ENCODE measurements around the gene MSTN.
A peak's percentile ranks its signal among the peaks of the same experiment; 100 is the strongest.
"Not testable (repeated sequence)": the region's sequence is repeated elsewhere in the genome, so short reads cannot be mapped to it uniquely, and the experiment has no call there.

Gene MSTN

GRCh38 chr2:190052307-190052706 lies 10.2 kb downstream of the MSTN start:
- DNase-seq (ENCODE audit: low read depth): no peak
- no peak overlapping the region for H3K4me3 ChIP-seq (ENCODE audit: low read length)
- no peak for TF ChIP-seq CTCF (conservative IDR thresholded peaks at IDR 0.05; ENCODE audit: low read length)

DNA sequence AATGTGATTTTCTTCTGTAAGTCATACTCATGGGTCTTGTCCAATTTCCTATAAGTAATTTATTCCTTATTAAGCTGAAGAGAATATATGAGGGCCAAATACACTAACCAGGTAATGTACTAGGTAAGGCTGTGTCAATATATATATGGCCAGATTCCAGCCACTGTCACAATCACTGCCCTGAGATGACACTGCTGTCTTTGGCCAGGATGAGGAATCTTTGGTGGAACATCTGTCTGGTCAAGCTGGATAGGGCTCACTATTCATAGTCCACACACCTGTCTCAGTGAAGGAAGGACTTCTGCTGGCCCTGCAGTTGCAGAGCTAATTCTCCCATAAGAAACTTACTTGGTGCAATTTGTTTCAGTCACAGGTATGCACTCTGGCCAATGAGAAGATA lies 11.3 kb downstream of the MSTN start:
- TF ChIP-seq CTCF (conservative IDR thresholded peaks at IDR 0.05; ENCODE audit: low read length): no peak
- DNase-seq (ENCODE audit: low read depth): no peak
- no peak overlapping the region for H3K4me3 ChIP-seq (ENCODE audit: low read length)

GRCh38 chr2:190050001-190050400 lies 12.5 kb downstream of the MSTN start:
- no peak for DNase-seq (ENCODE audit: low read depth)
- no peak overlapping the region for H3K4me3 ChIP-seq (ENCODE audit: low read length)
- no peak for TF ChIP-seq CTCF (conservative IDR thresholded peaks at IDR 0.05; ENCODE audit: low read length)

DNA sequence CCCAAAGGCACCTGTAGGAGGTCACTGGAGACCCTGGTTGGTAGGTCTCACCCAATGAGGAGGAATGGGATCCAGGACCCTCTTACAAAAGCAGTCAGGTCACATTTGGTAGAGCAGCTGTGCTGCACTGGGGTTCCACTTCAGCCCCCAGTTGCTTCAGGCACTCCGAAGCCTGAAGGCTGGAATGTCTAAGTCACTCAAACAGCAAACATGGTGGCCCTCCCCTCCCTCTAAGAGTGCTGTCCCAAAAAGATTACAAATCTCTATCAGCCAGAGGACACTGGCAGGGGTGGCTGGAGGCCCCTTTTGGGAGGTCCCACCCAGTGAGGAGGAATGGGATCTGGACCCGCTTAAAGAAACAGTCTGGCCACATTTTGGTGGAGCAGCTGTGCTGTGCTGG lies 17.7 kb downstream of the MSTN start:
- TF ChIP-seq CTCF (conservative IDR thresholded peaks at IDR 0.05; ENCODE audit: low read length): no peak
- DNase-seq (ENCODE audit: low read depth): no peak
- H3K4me3 ChIP-seq (ENCODE audit: low read length): no peak overlapping the region

GRCh38 chr2:190043441-190043840 lies 19.1 kb downstream of the MSTN start:
- no peak overlapping the region for H3K4me3 ChIP-seq (ENCODE audit: low read length)
- DNase-seq (ENCODE audit: low read depth): peak; percentile 36
- TF ChIP-seq CTCF (conservative IDR thresholded peaks at IDR 0.05; ENCODE audit: low read length): no peak

- no peak for TF ChIP-seq CTCF (conservative IDR thresholded peaks at IDR 0.05; ENCODE audit: low read length)
- H3K4me3 ChIP-seq (ENCODE audit: low read length): no peak overlapping the region
- DNase-seq (ENCODE audit: low read depth): no peak
These were observed 26.5 kb downstream of the MSTN start for GRCh38 chr2:190036071-190036470.

- DNase-seq (ENCODE audit: low read depth); H3K4me3 ChIP-seq (ENCODE audit: low read length): not testable (repeated sequence)
These were observed 28.1 kb downstream of the MSTN start for GRCh38 chr2:190034417-190034816.

GRCh38 chr2:190031969-190032618 lies 30.4 kb downstream of the MSTN start:
- H3K4me3 ChIP-seq (ENCODE audit: low read length): no peak overlapping the region
- no peak for DNase-seq (ENCODE audit: low read depth)
- no peak for TF ChIP-seq CTCF (conservative IDR thresholded peaks at IDR 0.05; ENCODE audit: low read length)
